ENCODE results near the gene MCU. TPM values are rescaled to one million over a fixed set of nuclear protein-coding genes. Genes with fewer than 3 reads are reported as not detected.

Gene MCU
- total RNA-seq, 1 experiment from 2014 or later: 19.2 TPM

DNA sequence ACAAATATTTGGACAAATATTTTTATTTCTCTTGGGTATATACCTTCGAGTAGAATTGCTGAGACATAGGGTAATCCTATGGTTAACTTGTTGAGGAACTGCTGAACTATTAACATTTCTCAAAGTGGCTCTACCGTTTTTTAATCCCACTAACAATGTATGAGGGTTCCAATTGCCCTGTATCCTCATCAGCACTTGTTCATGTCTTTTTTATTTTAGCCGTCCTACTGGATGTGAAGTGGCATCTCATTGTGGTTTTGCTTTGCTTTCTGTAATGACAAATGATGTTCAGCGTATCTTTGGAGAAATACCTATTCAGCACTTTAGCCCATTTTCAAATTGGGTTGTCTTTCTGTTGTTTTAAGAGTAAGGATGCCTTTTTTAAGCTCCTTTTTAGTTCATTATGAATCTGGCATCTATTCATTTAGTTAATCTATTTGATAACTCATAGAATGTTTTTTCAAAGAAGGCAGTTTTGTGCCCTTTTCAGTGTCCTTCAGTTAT lies 40.0 kb downstream of the MCU start:
- ChIA-PET POLR2A (interaction anchor here (1.2 kb wide), 1 partner anchor 9 kb away, joined by 3 read pairs; no protein-coding TSS in a partner anchor), CTCF (no interaction called here)
- H3K9me3 Mint-ChIP-seq (ENCODE audit: unreplicated experiment): no peaks in the 10 kb centered on the region

DNA sequence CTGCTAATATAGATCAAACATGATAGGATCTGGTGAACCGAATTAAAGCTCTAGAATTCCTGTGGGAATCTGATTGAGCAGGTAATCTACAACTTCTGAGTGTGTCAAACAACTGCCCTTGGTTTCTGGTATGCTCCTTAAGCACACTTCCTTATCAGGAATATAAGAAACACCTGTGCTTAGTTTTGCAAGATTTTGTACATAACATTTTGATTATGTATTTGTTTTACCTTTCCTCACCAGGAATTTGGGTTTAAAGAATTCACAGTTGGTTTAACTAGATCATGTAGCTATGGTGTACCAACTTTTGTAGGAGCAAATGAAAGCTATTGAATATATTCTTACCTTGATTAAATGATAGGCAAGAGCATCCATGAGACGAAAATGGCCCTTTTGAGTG lies 40.6 kb downstream of the MCU start:
- POLR2A ChIA-PET: interaction anchor here (1.2 kb wide), 1 partner anchor 10 kb away, joined by 3 read pairs; no protein-coding TSS in a partner anchor

More for the DNA sequence above, 40.0 kb downstream of the MCU start:
- H3K36me3 Mint-ChIP-seq (ENCODE audit: insufficient read depth, unreplicated experiment): no peaks in the 10 kb centered on the region
- TF ChIP-seq, protein P1, sequence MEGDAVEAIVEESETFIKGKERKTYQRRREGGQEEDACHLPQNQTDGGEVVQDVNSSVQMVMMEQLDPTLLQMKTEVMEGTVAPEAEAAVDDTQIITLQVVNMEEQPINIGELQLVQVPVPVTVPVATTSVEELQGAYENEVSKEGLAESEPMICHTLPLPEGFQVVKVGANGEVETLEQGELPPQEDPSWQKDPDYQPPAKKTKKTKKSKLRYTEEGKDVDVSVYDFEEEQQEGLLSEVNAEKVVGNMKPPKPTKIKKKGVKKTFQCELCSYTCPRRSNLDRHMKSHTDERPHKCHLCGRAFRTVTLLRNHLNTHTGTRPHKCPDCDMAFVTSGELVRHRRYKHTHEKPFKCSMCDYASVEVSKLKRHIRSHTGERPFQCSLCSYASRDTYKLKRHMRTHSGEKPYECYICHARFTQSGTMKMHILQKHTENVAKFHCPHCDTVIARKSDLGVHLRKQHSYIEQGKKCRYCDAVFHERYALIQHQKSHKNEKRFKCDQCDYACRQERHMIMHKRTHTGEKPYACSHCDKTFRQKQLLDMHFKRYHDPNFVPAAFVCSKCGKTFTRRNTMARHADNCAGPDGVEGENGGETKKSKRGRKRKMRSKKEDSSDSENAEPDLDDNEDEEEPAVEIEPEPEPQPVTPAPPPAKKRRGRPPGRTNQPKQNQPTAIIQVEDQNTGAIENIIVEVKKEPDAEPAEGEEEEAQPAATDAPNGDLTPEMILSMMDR (IDR thresholded peaks at IDR 0.05; ENCODE audit: unreplicated experiment): no peak
- no peaks in the 10 kb centered on the region for H3K4me1 Mint-ChIP-seq (ENCODE audit: insufficient read depth, unreplicated experiment)
- no peaks in the 10 kb centered on the region for H3K27me3 Mint-ChIP-seq (ENCODE audit: insufficient read depth, unreplicated experiment)
- DNase-seq (ENCODE audit: unreplicated experiment): no peak
- no peak overlapping the region for H3K4me3 Mint-ChIP-seq (ENCODE audit: unreplicated experiment)
- no peak overlapping the region for H3K27ac Mint-ChIP-seq (ENCODE audit: low read depth, unreplicated experiment)
- intact Hi-C loops (cut with micrococcal nuclease): no loop called here
- no TSS peak for BruUV-seq (replicated peaks)

DNA sequence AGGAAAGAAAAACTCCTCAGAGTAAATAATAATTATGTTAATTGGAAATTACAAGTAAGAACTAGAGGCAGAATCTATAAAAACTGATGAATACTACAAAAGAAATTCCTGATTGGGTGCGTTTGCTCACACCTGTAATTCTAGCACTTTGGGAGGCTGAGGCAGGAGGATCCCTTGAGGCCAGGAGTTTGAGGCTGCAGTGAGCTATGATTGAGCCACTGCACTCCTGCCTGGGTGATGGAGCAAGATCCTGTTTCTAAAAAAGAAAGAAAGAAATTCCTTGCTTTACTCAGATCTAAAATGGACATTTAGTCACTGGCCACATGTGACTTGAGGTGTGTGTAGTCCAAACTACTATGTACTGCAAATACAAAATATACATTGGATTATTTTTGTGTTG lies 42.0 kb downstream of the MCU start:
- CTCF ChIA-PET: no interaction called here
- BruUV-seq (replicated peaks): no TSS peak
- no peak for DNase-seq (ENCODE audit: unreplicated experiment)
- Mint-ChIP-seq H3K4me1 (ENCODE audit: insufficient read depth, unreplicated experiment) (no peaks in the 10 kb centered on the region), H3K9me3 (ENCODE audit: unreplicated experiment) (no peaks in the 10 kb centered on the region), H3K27me3 (ENCODE audit: insufficient read depth, unreplicated experiment) (no peaks in the 10 kb centered on the region), H3K27ac (ENCODE audit: low read depth, unreplicated experiment) (no peak overlapping the region), H3K36me3 (ENCODE audit: insufficient read depth, unreplicated experiment) (no peaks in the 10 kb centered on the region), H3K4me3 (ENCODE audit: unreplicated experiment) (no peak overlapping the region)
- TF ChIP-seq, protein P1 (IDR thresholded peaks at IDR 0.05; ENCODE audit: unreplicated experiment): no peak
- intact Hi-C loops (cut with micrococcal nuclease): no loop called here
- POLR2A ChIA-PET: interaction anchor here (0.7 to 0.9 kb wide), 3 partner anchors 10 to 18 kb away, joined by 3 to 5 read pairs (median 3); no protein-coding TSS in a partner anchor

More for the DNA sequence above, 40.6 kb downstream of the MCU start:
- no peaks in the 10 kb centered on the region for H3K9me3 Mint-ChIP-seq (ENCODE audit: unreplicated experiment)
- CTCF ChIA-PET: no interaction called here
- no peak overlapping the region for H3K4me3 Mint-ChIP-seq (ENCODE audit: unreplicated experiment)
- no peaks in the 10 kb centered on the region for H3K4me1 Mint-ChIP-seq (ENCODE audit: insufficient read depth, unreplicated experiment)
- H3K36me3 Mint-ChIP-seq (ENCODE audit: insufficient read depth, unreplicated experiment): no peaks in the 10 kb centered on the region
- TF ChIP-seq, protein P1 (IDR thresholded peaks at IDR 0.05; ENCODE audit: unreplicated experiment): no peak
- H3K27me3 Mint-ChIP-seq (ENCODE audit: insufficient read depth, unreplicated experiment): no peaks in the 10 kb centered on the region
- intact Hi-C loops (cut with micrococcal nuclease): no loop called here
- no peak for DNase-seq (ENCODE audit: unreplicated experiment)
- no peak overlapping the region for H3K27ac Mint-ChIP-seq (ENCODE audit: low read depth, unreplicated experiment)
- BruUV-seq (replicated peaks): no TSS peak

DNA sequence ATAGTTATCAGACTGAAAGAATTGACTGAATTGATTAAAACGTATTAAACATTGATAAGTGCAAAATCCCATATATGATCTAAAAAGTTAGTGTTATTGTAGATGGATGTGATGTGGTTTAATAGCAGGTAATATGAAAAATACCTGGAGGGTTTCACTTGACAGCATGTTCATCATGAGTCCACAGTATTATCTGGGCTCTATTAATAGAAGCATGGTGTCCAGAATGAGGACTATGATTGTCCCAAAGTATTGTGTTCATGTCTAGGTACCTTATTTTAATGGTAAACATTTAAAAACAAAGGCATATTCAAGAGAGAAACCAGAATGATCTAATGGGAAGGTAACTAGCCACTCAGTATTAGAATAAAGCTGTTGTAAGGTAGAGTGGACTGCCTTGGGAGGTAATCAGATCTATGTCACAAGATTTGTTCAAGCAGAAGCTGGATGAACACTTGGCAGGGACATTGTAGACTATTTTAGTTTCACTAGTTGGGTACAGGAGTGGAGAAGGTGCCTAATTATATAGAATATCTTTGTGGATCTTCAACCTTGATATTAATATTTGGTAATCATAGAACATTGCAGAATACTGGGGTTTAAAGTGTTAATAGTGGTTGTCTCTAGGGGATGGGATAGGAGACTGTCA lies 43.5 kb downstream of the MCU start:
- Mint-ChIP-seq H3K4me1 (ENCODE audit: insufficient read depth, unreplicated experiment) (peaks cover 2% of the 10 kb centered on the region), H3K27ac (ENCODE audit: low read depth, unreplicated experiment) (no peak overlapping the region), H3K27me3 (ENCODE audit: insufficient read depth, unreplicated experiment) (no peaks in the 10 kb centered on the region), H3K4me3 (ENCODE audit: unreplicated experiment) (no peak overlapping the region), H3K9me3 (ENCODE audit: unreplicated experiment) (no peaks in the 10 kb centered on the region), H3K36me3 (ENCODE audit: insufficient read depth, unreplicated experiment) (no peaks in the 10 kb centered on the region)
- POLR2A ChIA-PET: no interaction called here
- DNase-seq (ENCODE audit: unreplicated experiment): no peak
- TF ChIP-seq, protein P1 (IDR thresholded peaks at IDR 0.05; ENCODE audit: unreplicated experiment): no peak
- CTCF ChIA-PET: interaction anchor here (0.6 kb wide), 1 partner anchor 24 kb away, joined by 3 read pairs; no protein-coding TSS in a partner anchor
- intact Hi-C loops (cut with micrococcal nuclease): no loop called here
- no TSS peak for BruUV-seq (replicated peaks)

Data from MCF 10A (cell line).